LNCAP (cell line): ENCODE measurements around the gene HHLA2.

Experiments used
- TF ChIP-seq, protein P1 (sequence below): fragments of 450-650 bp; IDR thresholded peaks from 2 replicates; pipeline ENCODE4 v1.5.1; 2017; ENCODE audit warnings: mild to moderate bottlenecking

The HHLA2 gene

DNA sequence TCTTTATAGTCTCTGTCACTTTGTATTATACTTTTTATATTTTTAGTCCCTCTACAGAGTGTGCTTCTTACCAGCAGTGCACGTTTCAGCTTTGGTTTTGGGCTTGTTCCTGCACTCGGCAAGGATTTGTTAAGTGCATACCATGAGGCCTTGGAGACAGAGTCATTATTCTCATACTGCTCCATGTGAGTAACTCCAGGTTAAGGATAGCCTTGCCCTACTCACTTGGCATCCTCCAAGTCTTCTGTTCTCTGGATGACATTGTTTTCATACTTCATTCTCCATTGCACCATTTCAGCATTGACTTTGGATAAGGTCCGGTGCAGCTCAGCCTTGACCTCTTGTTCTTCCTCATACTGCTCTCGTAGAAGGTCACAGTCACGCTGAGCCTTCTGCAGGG, 117.7 kb downstream of the HHLA2 start:
- TF ChIP-seq, protein P1, sequence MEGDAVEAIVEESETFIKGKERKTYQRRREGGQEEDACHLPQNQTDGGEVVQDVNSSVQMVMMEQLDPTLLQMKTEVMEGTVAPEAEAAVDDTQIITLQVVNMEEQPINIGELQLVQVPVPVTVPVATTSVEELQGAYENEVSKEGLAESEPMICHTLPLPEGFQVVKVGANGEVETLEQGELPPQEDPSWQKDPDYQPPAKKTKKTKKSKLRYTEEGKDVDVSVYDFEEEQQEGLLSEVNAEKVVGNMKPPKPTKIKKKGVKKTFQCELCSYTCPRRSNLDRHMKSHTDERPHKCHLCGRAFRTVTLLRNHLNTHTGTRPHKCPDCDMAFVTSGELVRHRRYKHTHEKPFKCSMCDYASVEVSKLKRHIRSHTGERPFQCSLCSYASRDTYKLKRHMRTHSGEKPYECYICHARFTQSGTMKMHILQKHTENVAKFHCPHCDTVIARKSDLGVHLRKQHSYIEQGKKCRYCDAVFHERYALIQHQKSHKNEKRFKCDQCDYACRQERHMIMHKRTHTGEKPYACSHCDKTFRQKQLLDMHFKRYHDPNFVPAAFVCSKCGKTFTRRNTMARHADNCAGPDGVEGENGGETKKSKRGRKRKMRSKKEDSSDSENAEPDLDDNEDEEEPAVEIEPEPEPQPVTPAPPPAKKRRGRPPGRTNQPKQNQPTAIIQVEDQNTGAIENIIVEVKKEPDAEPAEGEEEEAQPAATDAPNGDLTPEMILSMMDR: no peak

- TF ChIP-seq, protein P1: no peak
Observed at GRCh38 chr3:108415661-108416060, 119.3 kb downstream of the HHLA2 start.

DNA sequence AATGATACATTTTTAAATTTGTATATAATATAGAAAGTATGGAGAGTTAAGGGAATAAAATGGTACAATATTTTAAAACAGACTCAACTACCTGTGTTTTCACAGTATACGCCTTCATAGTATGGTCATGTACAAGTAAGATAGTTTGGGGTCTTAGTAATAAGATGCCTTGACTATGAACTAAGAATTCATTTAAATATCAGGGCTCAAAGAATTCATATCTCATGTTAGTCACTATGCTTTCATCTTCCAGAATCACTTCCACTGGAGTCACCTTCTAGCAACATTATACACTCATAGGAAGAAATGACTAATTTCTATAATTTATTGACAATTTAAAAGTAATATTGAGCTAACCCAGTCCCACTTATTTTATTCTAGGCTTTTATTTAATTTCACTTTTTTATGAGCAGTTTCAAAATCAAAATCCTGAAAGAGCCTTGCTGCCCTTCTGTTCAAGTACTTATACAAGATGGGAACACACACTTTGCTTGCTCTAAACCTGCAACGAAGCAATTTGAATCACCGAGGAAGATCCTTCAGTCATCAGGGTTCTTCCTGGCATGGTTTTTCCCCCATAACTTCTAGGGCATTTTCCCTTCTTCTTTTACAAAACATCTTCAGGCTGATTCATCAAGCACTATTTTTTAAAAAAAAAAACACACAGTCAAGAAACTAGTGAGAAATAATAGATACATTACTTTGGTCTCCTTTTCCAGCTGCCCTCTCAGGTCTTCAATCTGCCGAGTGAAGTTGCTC, 119.9 kb downstream of the HHLA2 start:
- TF ChIP-seq, protein P1: no peak

- TF ChIP-seq, protein P1: no peak
Observed at GRCh38 chr3:108420926-108421325, 124.6 kb downstream of the HHLA2 start.
